Measurements from ENCODE around the gene NELFE. TPM values are rescaled to one million over a fixed set of nuclear protein-coding genes. Genes with fewer than 3 reads are reported as not detected.
"Not testable (repeated sequence)": the region's sequence is repeated elsewhere in the genome, so short reads cannot be mapped to it uniquely, and the experiment has no call there.

Gene NELFE
- total and polyA plus RNA-seq, 2 of the 13 experiments (the other 11 are each of a cell fraction or from before 2014, with no cell fraction given): 51.3 to 69.8 TPM

GRCh38 chr6:31908791-31909190, 50.0 kb downstream of the NELFE start:
- no peak overlapping the region for H2AFZ ChIP-seq (ENCODE audit: low read length)
- H3K4me2 ChIP-seq (ENCODE audit: low read depth, low read length): peak overlapping the region; percentile 4; the same call in 1 of the 2 replicates
- intact Hi-C loops (cut with micrococcal nuclease; ENCODE audit: unreplicated experiment) (no loop called here), in situ Hi-C loops (cut with HindIII; ENCODE audit: extremely low pct_ligation_motif_present, low pct_unique_long_range_greater_than_20kb) (loop anchor here (25.0 kb wide), 1 partner anchor 1054 kb away; the partner anchor contains the start of genes BRD2 and HLA-DMA)
- TF ChIP-seq HDAC1 (CRISPR knock-in tag; IDR thresholded peaks at IDR 0.05): peak; percentile 42; the same call in 1 of the 2 replicates
- TF ChIP-seq KLF11 (CRISPR knock-in tag; IDR thresholded peaks at IDR 0.05): no peak
- H3K4me3 ChIP-seq (replicated peaks in 1 of 3; ENCODE audit: insufficient read depth in 1 of 3, low read depth in 2 of 3, low read length in 3 of 3): no peak overlapping the region
- ChIA-PET CTCF (ENCODE audit: low intra/inter-chr PET ratio, low total read pairs) (no interaction called here), POLR2A (interaction anchor here (1.0 to 3.9 kb wide), 9 partner anchors 11 to 170 kb away, joined by 3 to 27 read pairs (median 5); partner anchors contain the start of genes C2, CFB and EHMT2)
- H3K4me1 ChIP-seq (ENCODE audit: insufficient read depth, low read length): peaks cover 49% of the 10 kb centered on the region
- 5% methylated on average over 4 of the region's 4 CpGs for WGBS (ENCODE audit: low lambda C conversion rate)
- ATAC-seq (peak; percentile 16; the same call in 1 of the 3 replicates), FAIRE-seq (no peak), DNase-seq (ENCODE audit: low spot score) (peak; percentile 60)
- H3K36me3 ChIP-seq (replicated peaks in 1 of 2; ENCODE audit: control insufficient read depth in 1 of 2, insufficient read depth in 2 of 2, low read length in 2 of 2): no peaks in the 10 kb centered on the region
- H3K9me3 ChIP-seq (ENCODE audit: low read length): no peaks in the 10 kb centered on the region
- H3K27ac ChIP-seq (ENCODE audit: extremely low read length, insufficient read depth, low read length): no peak overlapping the region
- no peaks in the 10 kb centered on the region for H4K20me1 ChIP-seq (ENCODE audit: insufficient read depth, low read length)
- no peak overlapping the region for H3K9ac ChIP-seq (ENCODE audit: insufficient read depth, low read depth, low read length)
- no TSS peak for BruUV-seq (replicated peaks)
- H3K27me3 ChIP-seq (ENCODE audit: control insufficient read depth in 1 of 2, insufficient read depth in 2 of 2, low read length in 2 of 2): peaks cover 1 to 6% of the 10 kb centered on the region in 2 experiments; a peak in 1 of 5 replicates
- no peaks in the 10 kb centered on the region for H3K79me2 ChIP-seq (ENCODE audit: insufficient read depth, low read length)

GRCh38 chr6:31908255-31908654, 50.5 kb downstream of the NELFE start:
- FAIRE-seq; ATAC-seq; H3K4me3 ChIP-seq (replicated peaks in 1 of 3; ENCODE audit: insufficient read depth in 1 of 3, low read depth in 2 of 3, low read length in 3 of 3); CTCF ChIA-PET (ENCODE audit: low intra/inter-chr PET ratio, low total read pairs); BruUV-seq (replicated peaks); H2AFZ ChIP-seq (ENCODE audit: low read length); H3K9me3 ChIP-seq (ENCODE audit: low read length); intact Hi-C loops (cut with micrococcal nuclease; ENCODE audit: unreplicated experiment); DNase-seq (ENCODE audit: low spot score); H3K36me3 ChIP-seq (replicated peaks in 1 of 2; ENCODE audit: control insufficient read depth in 1 of 2, insufficient read depth in 2 of 2, low read length in 2 of 2); H4K20me1 ChIP-seq (ENCODE audit: insufficient read depth, low read length); H3K27ac ChIP-seq (ENCODE audit: extremely low read length, insufficient read depth, low read length); H3K27me3 ChIP-seq (ENCODE audit: control insufficient read depth in 1 of 2, insufficient read depth in 2 of 2, low read length in 2 of 2); H3K9ac ChIP-seq (ENCODE audit: insufficient read depth, low read depth, low read length); H3K79me2 ChIP-seq (ENCODE audit: insufficient read depth, low read length): not testable (repeated sequence)
- Histone ChIP-seq H3K4me1 (ENCODE audit: insufficient read depth, low read length) (peaks cover 54% of the 10 kb centered on the region), H3K4me2 (ENCODE audit: low read depth, low read length) (peak overlapping the region; percentile 68)
- 29% methylated on average over 5 of the region's 5 CpGs for WGBS (ENCODE audit: low lambda C conversion rate)
- POLR2A ChIA-PET: interaction anchor here (0.7 to 3.9 kb wide), 18 partner anchors 10 to 1502 kb away, joined by 4 to 31 read pairs (median 6); partner anchors contain the start of genes BAG6, C2, CFB and DXO
- in situ Hi-C loops (cut with HindIII; ENCODE audit: extremely low pct_ligation_motif_present, low pct_unique_long_range_greater_than_20kb): loop anchor here (25.0 kb wide), 1 partner anchor 1054 kb away; the partner anchor contains the start of genes BRD2 and HLA-DMA
- TF ChIP-seq ZMYM2 (CRISPR knock-in tag; IDR thresholded peaks at IDR 0.05) (0 out of 2 replicates have a peak, but pooled peaks have one; percentile 26), ZNF264 (CRISPR knock-in tag; IDR thresholded peaks at IDR 0.05) (peak; percentile 63; the same call in 1 of the 2 replicates), ZMYM3 (CRISPR knock-in tag; IDR thresholded peaks at IDR 0.05) (0 out of 2 replicates have a peak, but pooled peaks have one; percentile 34), CHD4 (IDR thresholded peaks at IDR 0.05; ENCODE audit: borderline replicate concordance, low read length) (peak; percentile 29; the same call in 1 of the 2 replicates), FOSL2 (CRISPR knock-in tag; IDR thresholded peaks at IDR 0.05) (peak; percentile 53; the same call in 1 of the 2 replicates), EHMT2 (IDR thresholded peaks at IDR 0.05; ENCODE audit: borderline replicate concordance, low read depth, low read length) (0 out of 2 replicates have a peak, but pooled peaks have one; percentile 14)
